ENCODE results near the gene CD5L.

The CD5L gene

DNA sequence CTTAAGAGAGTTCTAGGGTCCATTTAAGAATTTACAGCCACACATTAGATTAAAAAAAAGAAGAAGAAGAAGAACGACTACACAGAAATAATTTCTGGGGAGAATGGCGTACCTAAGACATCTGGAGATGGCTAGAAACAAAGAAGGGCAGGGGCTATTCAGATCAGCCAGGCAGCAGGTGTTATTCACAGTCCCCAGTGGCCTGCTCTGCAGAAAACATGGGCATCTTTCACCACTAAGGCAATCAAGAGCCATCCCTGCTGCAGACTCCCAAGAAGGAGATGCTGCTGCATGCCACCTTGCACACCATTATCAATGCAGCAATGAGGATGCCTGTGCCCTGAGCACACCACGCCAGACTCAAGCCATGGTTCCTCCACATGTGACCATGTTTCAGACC, 56.8 kb downstream of the CD5L start:
- no peaks in the 10 kb centered on the region for H3K79me2 ChIP-seq
- H3K27me3 ChIP-seq (ENCODE audit: control insufficient read depth, insufficient read depth, low read length), result no peaks in the 10 kb centered on the region
- no peak overlapping the region for H3K4me2 ChIP-seq (ENCODE audit: low read length)
- no peaks in the 10 kb centered on the region for H3K4me1 ChIP-seq
- TF ChIP-seq, protein P1, sequence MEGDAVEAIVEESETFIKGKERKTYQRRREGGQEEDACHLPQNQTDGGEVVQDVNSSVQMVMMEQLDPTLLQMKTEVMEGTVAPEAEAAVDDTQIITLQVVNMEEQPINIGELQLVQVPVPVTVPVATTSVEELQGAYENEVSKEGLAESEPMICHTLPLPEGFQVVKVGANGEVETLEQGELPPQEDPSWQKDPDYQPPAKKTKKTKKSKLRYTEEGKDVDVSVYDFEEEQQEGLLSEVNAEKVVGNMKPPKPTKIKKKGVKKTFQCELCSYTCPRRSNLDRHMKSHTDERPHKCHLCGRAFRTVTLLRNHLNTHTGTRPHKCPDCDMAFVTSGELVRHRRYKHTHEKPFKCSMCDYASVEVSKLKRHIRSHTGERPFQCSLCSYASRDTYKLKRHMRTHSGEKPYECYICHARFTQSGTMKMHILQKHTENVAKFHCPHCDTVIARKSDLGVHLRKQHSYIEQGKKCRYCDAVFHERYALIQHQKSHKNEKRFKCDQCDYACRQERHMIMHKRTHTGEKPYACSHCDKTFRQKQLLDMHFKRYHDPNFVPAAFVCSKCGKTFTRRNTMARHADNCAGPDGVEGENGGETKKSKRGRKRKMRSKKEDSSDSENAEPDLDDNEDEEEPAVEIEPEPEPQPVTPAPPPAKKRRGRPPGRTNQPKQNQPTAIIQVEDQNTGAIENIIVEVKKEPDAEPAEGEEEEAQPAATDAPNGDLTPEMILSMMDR (IDR thresholded peaks at IDR 0.05), result no peak
- H3K36me3 ChIP-seq (ENCODE audit: control insufficient read depth, insufficient read depth, low read length), result no peaks in the 10 kb centered on the region
- no peak overlapping the region for H3K27ac ChIP-seq
- no peak overlapping the region for H2AFZ ChIP-seq
- H3K4me3 ChIP-seq (ENCODE audit: low read depth, low read length), result no peak overlapping the region
- no peaks in the 10 kb centered on the region for H3K9me3 ChIP-seq (ENCODE audit: control insufficient read depth, low read length)
- H3K9ac ChIP-seq, result no peak overlapping the region

DNA sequence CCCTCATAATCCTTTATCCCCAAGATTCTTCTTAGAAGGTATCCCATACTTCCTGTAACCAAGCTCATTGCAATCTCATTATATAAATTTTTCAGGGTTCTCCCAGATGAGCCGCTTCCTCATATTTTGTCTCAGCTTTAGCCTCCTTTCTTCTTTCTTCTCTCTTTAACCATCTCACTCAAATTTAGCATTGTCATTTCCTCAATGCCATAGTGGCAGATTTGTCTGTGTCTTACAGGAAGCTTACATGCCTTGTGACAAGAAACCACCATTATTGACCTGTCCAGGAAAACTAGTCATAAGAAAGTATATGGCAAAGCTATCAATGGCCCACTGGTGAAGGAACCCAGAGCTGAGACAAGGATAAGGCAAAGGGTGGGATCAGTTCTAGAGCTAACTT, 58.7 kb downstream of the CD5L start:
- TF ChIP-seq, protein P1 (IDR thresholded peaks at IDR 0.05), result no peak
- H3K4me2 ChIP-seq (ENCODE audit: low read length), result no peak overlapping the region
- H3K9ac ChIP-seq, result no peak overlapping the region
- no peaks in the 10 kb centered on the region for H3K9me3 ChIP-seq (ENCODE audit: control insufficient read depth, low read length)
- no peaks in the 10 kb centered on the region for H3K36me3 ChIP-seq (ENCODE audit: control insufficient read depth, insufficient read depth, low read length)
- no peak overlapping the region for H2AFZ ChIP-seq
- no peaks in the 10 kb centered on the region for H3K27me3 ChIP-seq (ENCODE audit: control insufficient read depth, insufficient read depth, low read length)
- H3K79me2 ChIP-seq, result no peaks in the 10 kb centered on the region
- H3K27ac ChIP-seq, result no peak overlapping the region
- H3K4me1 ChIP-seq, result no peaks in the 10 kb centered on the region
- H3K4me3 ChIP-seq (ENCODE audit: low read depth, low read length), result no peak overlapping the region

DNA sequence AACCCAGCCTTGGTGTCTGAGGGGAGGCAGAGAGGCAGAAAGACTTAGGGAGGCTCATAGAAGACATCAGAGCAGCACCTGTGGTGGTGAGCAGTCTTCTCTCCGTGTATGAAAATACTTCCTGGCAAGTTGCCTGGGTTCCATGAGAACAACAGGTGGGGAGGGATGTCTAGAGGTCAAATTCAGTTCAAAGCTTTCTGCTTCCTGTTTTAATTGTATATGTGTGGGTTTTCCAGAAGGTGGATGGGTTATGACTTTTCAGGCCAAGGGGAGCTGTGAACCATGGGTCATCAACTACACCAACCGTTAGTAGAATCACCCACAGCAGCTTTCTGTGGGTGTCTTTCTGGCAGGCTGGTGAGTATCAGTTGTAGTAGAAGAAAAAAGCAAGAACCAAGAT, 60.6 kb downstream of the CD5L start:
- H3K27me3 ChIP-seq (ENCODE audit: control insufficient read depth, insufficient read depth, low read length), result no peaks in the 10 kb centered on the region
- no peak overlapping the region for H3K4me2 ChIP-seq (ENCODE audit: low read length)
- H3K9ac ChIP-seq, result no peak overlapping the region
- no peak overlapping the region for H2AFZ ChIP-seq
- no peaks in the 10 kb centered on the region for H3K36me3 ChIP-seq (ENCODE audit: control insufficient read depth, insufficient read depth, low read length)
- H3K4me1 ChIP-seq, result no peaks in the 10 kb centered on the region
- H3K9me3 ChIP-seq (ENCODE audit: control insufficient read depth, low read length), result no peaks in the 10 kb centered on the region
- H3K4me3 ChIP-seq (ENCODE audit: low read depth, low read length), result no peak overlapping the region
- TF ChIP-seq, protein P1 (IDR thresholded peaks at IDR 0.05), result no peak
- no peak overlapping the region for H3K27ac ChIP-seq
- no peaks in the 10 kb centered on the region for H3K79me2 ChIP-seq
